Right lobe of liver (tissue), 6 donors: ENCODE measurements around the gene HACD1. TPM values are rescaled to one million over a fixed set of nuclear protein-coding genes. Genes with fewer than 3 reads are reported as not detected.

Experiments
- ATAC-seq, 4 donors: fragments of 200-7000 bp; cut with Tn5 transposase; one replicate each; pipeline ENCODE4 v1.9.1; 2020; ENCODE audit warnings: mild to moderate bottlenecking in 4 of 4, moderate library complexity in 4 of 4
- DNase-seq, 3 donors: peaks; one replicate each; pipeline ENCODE4 v3.0.0-alpha.2; 2020
- H3K27ac ChIP-seq, 3 donors: fragments of 200-600 bp; one replicate each; pipeline ENCODE4 v1.8.0; 2022
- H3K27me3 ChIP-seq, 2 donors: fragments of 200-600 bp; one replicate each; pipeline ENCODE4 v1.8.0; 2022
- H3K36me3 ChIP-seq, 4 donors: fragments of 200-600 bp; sonication (generic) in 1 of 4; one replicate each; pipeline versions ENCODE4 v1.5.1 to v1.8.0; 2017 to 2022; ENCODE audit warnings: control low read depth in 1 of 4
- H3K4me1 ChIP-seq, 4 donors: fragments of 200-600 bp; sonication (generic) in 1 of 4; one replicate each; pipeline versions ENCODE4 v1.5.1 to v1.8.0; 2017 to 2022; ENCODE audit warnings: control low read depth in 1 of 4
- H3K4me3 ChIP-seq, 3 donors: fragments of 200-600 bp; one replicate each; pipeline ENCODE4 v1.8.0; 2022
- H3K9me3 ChIP-seq, 4 donors: fragments of 200-600 bp; sonication (generic) in 1 of 4; one replicate each; pipeline versions ENCODE4 v1.5.1 to v1.8.0; 2017 to 2022; ENCODE audit warnings: control low read depth in 1 of 4
- POLR2A ChIP-seq: fragments of 450-650 bp; IDR thresholded peaks from one replicate; pipeline ENCODE4 v1.6.1; 2017; ENCODE audit warnings: antibody characterized with exemption, mild to moderate bottlenecking
- WGBS: methylation state at CpG from one replicate; pipeline ENCODE4 v1.1.6; 2018; ENCODE audit warnings: low coverage, low lambda C conversion rate; ENCODE audit not compliant: insufficient coverage; ENCODE audit errors: missing lambda C conversion rate; 5-methylcytosine and 5-hydroxymethylcytosine counted together
- intact Hi-C, 2 donors: fragments of 100-400 bp; cut with DNase I; formaldehyde crosslinking; loops; one replicate each; pipeline versions ENCODE4 v1.11.2 to v1.14.1; 2022
- total RNA-seq, 6 experiments: library from RNA; depleted of rRNA in 2 of 6; stranded (reverse); fragments of >200 nt in 2 of 6; fragmentation: NEBNext Ultra II Directional in 3 of 6; extraction: Animal tissue kit (Norgen Biotek cat#: 25700) in 3 of 6; gene quantifications; one replicate each; pipeline versions ENCODE4 v1.1.0 to v1.2.4, GENCODE V29; 2016 to 2023
- TF ChIP-seq, protein P1 (sequence below), 4 donors: fragments of 200-600 bp in 3 of 4; fragments of 450-650 bp in 1 of 4; IDR thresholded peaks; one replicate each; pipeline versions ENCODE4 v1.5.1 to v1.8.0; 2016 to 2022; ENCODE audit warnings: antibody characterized with exemption in 4 of 4, mild to moderate bottlenecking in 2 of 4
- donor health status: DM: no; HTN: yes; CAD: no.
- donor health status: DM: no; HTN: no; CAD: no.
- donor health status: DM: no; HTN: no; CAD: no.
- donor health status: DM: no; HTN: yes; CAD: no.
- donor health status: DM: no; HTN: yes; CAD: no.

The HACD1 gene
- total RNA-seq, 6 experiments from 2014 or later = 0.79 to 6.4 (median 1.7) TPM

DNA sequence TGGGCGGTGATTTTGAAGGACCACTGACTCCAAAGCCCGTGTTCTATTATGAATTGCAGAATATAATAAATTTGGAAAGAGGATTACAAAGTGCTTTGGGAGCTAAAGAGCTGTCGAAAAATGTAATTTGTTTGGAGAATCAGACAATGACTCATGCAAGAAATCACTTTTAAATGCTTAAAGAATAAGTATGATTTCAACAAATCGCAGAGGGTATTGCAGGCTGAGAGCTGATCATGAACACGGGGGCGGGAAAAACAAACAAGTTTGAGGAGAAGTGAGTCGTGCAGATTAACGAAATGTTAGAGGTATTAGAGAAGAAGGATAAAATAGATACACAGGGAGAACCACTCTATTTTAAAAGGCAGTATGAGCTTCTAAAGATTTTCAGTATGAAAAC is 4.9 kb upstream of the HACD1 start:
- intact Hi-C loops = no loop called here
- no peaks in the 10 kb centered on the region for H3K27me3 ChIP-seq
- H3K9me3 ChIP-seq = peaks cover 0 to 5% (median 0%) of the 10 kb centered on the region in 4 donors
- no peak for ATAC-seq
- H3K36me3 ChIP-seq = no peaks in the 10 kb centered on the region
- TF ChIP-seq, protein P1, sequence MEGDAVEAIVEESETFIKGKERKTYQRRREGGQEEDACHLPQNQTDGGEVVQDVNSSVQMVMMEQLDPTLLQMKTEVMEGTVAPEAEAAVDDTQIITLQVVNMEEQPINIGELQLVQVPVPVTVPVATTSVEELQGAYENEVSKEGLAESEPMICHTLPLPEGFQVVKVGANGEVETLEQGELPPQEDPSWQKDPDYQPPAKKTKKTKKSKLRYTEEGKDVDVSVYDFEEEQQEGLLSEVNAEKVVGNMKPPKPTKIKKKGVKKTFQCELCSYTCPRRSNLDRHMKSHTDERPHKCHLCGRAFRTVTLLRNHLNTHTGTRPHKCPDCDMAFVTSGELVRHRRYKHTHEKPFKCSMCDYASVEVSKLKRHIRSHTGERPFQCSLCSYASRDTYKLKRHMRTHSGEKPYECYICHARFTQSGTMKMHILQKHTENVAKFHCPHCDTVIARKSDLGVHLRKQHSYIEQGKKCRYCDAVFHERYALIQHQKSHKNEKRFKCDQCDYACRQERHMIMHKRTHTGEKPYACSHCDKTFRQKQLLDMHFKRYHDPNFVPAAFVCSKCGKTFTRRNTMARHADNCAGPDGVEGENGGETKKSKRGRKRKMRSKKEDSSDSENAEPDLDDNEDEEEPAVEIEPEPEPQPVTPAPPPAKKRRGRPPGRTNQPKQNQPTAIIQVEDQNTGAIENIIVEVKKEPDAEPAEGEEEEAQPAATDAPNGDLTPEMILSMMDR (IDR thresholded peaks at IDR 0.05) = no peak
- no peak for TF ChIP-seq POLR2A
- peaks cover 0 to 5% (median 0%) of the 10 kb centered on the region in 4 donors for H3K4me1 ChIP-seq
- no peak for DNase-seq
- no peak overlapping the region for H3K27ac ChIP-seq
- no peak overlapping the region for H3K4me3 ChIP-seq
- 58% methylated on average over 8 of the region's 8 CpGs for WGBS

DNA sequence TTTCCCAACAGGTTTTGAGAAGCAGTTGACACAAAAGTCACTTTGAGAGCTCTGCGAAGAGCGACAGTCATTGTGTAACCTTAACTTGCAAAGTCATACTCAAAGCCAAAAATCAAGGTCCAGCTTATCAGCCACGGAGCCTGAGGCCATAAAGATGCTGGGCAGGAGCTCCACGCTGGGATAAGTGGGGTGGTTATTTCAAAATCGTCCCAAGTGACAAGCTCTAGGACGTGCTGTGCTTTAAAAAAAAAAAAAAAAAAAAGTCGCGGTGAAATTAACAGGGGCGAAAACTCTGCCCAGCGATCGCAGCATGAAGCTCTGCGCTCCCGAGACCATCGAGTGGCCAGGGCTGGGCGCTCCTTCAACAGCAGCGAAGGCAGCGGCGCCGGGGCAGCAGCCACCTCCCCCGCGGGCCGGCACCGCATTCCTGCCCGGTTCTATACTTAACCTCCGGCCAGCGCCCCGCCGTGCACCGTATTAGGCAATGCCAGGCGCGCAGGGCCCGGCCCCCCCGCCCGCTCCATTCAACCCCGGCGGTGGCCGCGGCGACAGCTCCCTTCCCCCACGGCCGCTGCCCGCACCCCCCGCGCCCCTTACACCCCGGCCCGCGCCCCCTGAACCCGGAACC is 657 bp downstream of the HACD1 start:
- peak overlapping the region; percentile 67 to 89 (median 73) for H3K4me3 ChIP-seq
- no peaks in the 10 kb centered on the region for H3K27me3 ChIP-seq
- ATAC-seq (peak; percentile 87 to 90 (median 90)), DNase-seq (peak; percentile 68 to 80 (median 76))
- H3K27ac ChIP-seq = peak overlapping the region in 1 of 3 donors; percentile 22
- H3K9me3 ChIP-seq = peaks cover 0 to 5% (median 0%) of the 10 kb centered on the region in 4 donors
- no peaks in the 10 kb centered on the region for H3K36me3 ChIP-seq
- peaks cover 0 to 5% (median 0%) of the 10 kb centered on the region in 4 donors for H3K4me1 ChIP-seq
- TF ChIP-seq POLR2A = no peak
- TF ChIP-seq, protein P1 (IDR thresholded peaks at IDR 0.05) = no peak
- WGBS = 2% methylated on average over 18 of the region's 48 CpGs
- intact Hi-C loops = loop anchor here in 1 of 2 donors (10.0 kb wide), 1 partner anchor 118 kb away; no protein-coding TSS in a partner anchor

DNA sequence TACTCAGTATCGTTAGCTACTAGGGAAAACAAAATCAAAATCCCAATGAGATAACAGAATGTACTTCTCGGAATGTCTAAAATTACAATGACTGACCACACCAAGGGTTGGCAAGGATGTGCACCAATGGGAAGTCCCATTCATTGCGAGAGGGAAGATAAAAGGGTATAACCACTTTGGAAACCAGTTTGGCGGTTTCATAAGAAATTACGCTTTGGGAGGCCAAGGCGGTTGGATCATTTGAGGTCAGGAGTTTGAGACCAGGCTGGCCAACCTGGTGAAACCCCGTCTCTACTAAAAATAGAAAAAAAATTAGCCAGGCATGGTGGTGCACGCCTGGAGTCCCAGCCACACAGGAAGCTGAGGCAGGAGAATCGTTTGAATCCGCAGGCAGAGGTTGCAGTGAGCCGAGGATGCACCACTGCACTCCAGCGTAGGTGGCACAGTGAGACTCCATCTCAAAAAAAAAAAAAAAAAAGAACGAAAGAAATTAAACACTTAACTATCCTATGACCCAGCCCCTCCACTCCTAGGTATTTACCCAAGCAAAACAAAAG is 7.6 kb downstream of the HACD1 start:
- ATAC-seq (no peak), DNase-seq (no peak)
- TF ChIP-seq POLR2A = no peak
- TF ChIP-seq, protein P1 (IDR thresholded peaks at IDR 0.05) = no peak
- Histone ChIP-seq H3K4me3 (no peak overlapping the region), H3K27me3 (no peaks in the 10 kb centered on the region), H3K4me1 (no peaks in the 10 kb centered on the region), H3K9me3 (no peaks in the 10 kb centered on the region), H3K27ac (no peak overlapping the region), H3K36me3 (no peaks in the 10 kb centered on the region)
- intact Hi-C loops = loop anchor here (10.0 kb wide), 1 partner anchor 125 kb away; no protein-coding TSS in a partner anchor
- WGBS = 79% methylated on average over 10 of the region's 13 CpGs

DNA sequence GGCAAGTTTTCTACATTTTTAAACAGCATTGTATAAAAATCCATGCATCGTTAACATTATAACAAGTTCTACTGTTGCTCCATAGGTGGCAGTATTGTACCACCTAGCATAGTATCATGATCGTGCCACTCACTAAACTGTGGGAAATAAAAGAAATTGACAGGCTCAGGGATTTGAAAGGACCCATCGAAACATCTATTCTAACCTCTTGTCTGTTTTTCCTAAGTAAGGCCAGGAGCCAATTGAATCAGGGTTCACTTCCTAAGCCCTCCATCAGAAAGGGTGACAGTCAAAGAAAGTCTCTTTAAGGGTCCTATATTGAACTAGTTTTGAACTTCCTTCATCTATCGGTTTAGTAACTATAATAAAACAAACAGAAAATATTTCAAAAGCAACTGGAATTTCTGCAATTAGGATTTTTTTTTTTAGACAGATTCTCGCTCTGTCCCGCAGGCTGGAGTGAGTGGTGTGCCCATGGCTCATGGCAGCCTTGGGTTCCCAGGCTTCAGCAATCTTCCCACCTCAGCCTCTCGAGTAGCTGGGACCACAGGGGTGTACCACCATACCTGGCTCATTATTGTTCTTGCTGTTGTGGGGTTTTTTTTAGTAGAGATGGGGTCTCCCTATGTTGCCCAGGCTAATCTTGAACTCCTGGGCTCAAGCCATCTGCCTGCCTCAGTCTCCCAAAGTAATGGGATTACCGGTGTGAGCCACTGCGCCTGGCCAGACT is 9.4 kb downstream of the HACD1 start:
- DNase-seq (no peak), ATAC-seq (peak; percentile 89 to 96 (median 94))
- no peak overlapping the region for H3K4me3 ChIP-seq
- no peaks in the 10 kb centered on the region for H3K4me1 ChIP-seq
- H3K36me3 ChIP-seq = no peaks in the 10 kb centered on the region
- no peak overlapping the region for H3K27ac ChIP-seq
- H3K9me3 ChIP-seq = no peaks in the 10 kb centered on the region
- WGBS = 50% methylated on average over 9 of the region's 9 CpGs
- intact Hi-C loops = loop anchor here in 1 of 2 donors (10.0 kb wide), 1 partner anchor 127 kb away; no protein-coding TSS in a partner anchor
- H3K27me3 ChIP-seq = no peaks in the 10 kb centered on the region
- TF ChIP-seq, protein P1 (IDR thresholded peaks at IDR 0.05) = peak; percentile 76 to 91 (median 82)
- TF ChIP-seq POLR2A = no peak
